ENCODE measurements around the gene CLIC6. TPM values are rescaled to one million over a fixed set of nuclear protein-coding genes. Genes with fewer than 3 reads are reported as not detected.

Gene CLIC6
- polyA plus RNA-seq, 1 donor (not counting 4 experiments of a cell fraction or from before 2014, with no cell fraction given), result not detected

- dilution Hi-C loops (cut with MboI; ENCODE audit: extremely low pct_ligation_motif_present, low sequenced_read_pairs), result no loop called here
- FAIRE-seq (no peak), DNase-seq (ENCODE audit: low read depth, low spot score) (no peak)
- Histone ChIP-seq H3K9me3 (ENCODE audit: control insufficient read depth, low read depth, low read length) (no peaks in the 10 kb centered on the region), H2AFZ (ENCODE audit: control insufficient read depth, low read length) (no peak overlapping the region), H3K9me1 (ENCODE audit: control insufficient read depth, extremely low read depth, insufficient read depth, low read length) (no peaks in the 10 kb centered on the region), H3K79me2 (ENCODE audit: control insufficient read depth, insufficient read depth, low read length) (no peaks in the 10 kb centered on the region), H3K36me3 (ENCODE audit: control insufficient read depth in 2 of 2, extremely low read depth in 1 of 2, insufficient read depth in 2 of 2, low read length in 2 of 2) (no peaks in the 10 kb centered on the region), H3K9ac (ENCODE audit: control insufficient read depth, extremely low read depth, insufficient read depth, low read length) (no peak overlapping the region), H4K20me1 (ENCODE audit: control insufficient read depth, extremely low read depth, insufficient read depth, low read length) (no peaks in the 10 kb centered on the region), H3K4me3 (ENCODE audit: control insufficient read depth in 2 of 3, extremely low read depth in 1 of 3, insufficient read depth in 2 of 3, low read depth in 1 of 3, low read length in 3 of 3) (no peak overlapping the region), H3K27me3 (ENCODE audit: control insufficient read depth, extremely low read depth, insufficient read depth, low read length) (peaks cover 59% of the 10 kb centered on the region), H3K4me2 (ENCODE audit: control insufficient read depth, extremely low read depth, insufficient read depth, low read depth, low read length) (no peak overlapping the region), H3K27ac (ENCODE audit: control insufficient read depth, insufficient read depth, low read length) (no peak overlapping the region), H3K4me1 (ENCODE audit: control insufficient read depth, extremely low read depth, insufficient read depth, low read length) (no peaks in the 10 kb centered on the region)
- TF ChIP-seq, protein P1, sequence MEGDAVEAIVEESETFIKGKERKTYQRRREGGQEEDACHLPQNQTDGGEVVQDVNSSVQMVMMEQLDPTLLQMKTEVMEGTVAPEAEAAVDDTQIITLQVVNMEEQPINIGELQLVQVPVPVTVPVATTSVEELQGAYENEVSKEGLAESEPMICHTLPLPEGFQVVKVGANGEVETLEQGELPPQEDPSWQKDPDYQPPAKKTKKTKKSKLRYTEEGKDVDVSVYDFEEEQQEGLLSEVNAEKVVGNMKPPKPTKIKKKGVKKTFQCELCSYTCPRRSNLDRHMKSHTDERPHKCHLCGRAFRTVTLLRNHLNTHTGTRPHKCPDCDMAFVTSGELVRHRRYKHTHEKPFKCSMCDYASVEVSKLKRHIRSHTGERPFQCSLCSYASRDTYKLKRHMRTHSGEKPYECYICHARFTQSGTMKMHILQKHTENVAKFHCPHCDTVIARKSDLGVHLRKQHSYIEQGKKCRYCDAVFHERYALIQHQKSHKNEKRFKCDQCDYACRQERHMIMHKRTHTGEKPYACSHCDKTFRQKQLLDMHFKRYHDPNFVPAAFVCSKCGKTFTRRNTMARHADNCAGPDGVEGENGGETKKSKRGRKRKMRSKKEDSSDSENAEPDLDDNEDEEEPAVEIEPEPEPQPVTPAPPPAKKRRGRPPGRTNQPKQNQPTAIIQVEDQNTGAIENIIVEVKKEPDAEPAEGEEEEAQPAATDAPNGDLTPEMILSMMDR (optimal IDR thresholded peaks at IDR 0.05 in 1 of 3, IDR thresholded peaks at IDR 0.05 in 1 of 3, conservative IDR thresholded peaks at IDR 0.05 in 1 of 3; ENCODE audit: extremely low read depth in 1 of 3, insufficient read depth in 2 of 3, low read length in 3 of 3), result no peak
- TF ChIP-seq EZH2 (IDR thresholded peaks at IDR 0.05; ENCODE audit: low read length), result no peak
Measured at GRCh38 chr21:34673006-34673405, 4.2 kb downstream of the CLIC6 start.

- dilution Hi-C loops (cut with MboI; ENCODE audit: extremely low pct_ligation_motif_present, low sequenced_read_pairs), result no loop called here
- FAIRE-seq (no peak), DNase-seq (ENCODE audit: low read depth, low spot score) (no peak)
- H3K9me3 ChIP-seq (ENCODE audit: control insufficient read depth, low read depth, low read length), result no peaks in the 10 kb centered on the region
- H3K9ac ChIP-seq (ENCODE audit: control insufficient read depth, extremely low read depth, insufficient read depth, low read length), result no peak overlapping the region
- no peak overlapping the region for H3K4me3 ChIP-seq (ENCODE audit: control insufficient read depth in 2 of 3, extremely low read depth in 1 of 3, insufficient read depth in 2 of 3, low read depth in 1 of 3, low read length in 3 of 3)
- H3K79me2 ChIP-seq (ENCODE audit: control insufficient read depth, insufficient read depth, low read length), result no peaks in the 10 kb centered on the region
- H3K4me2 ChIP-seq (ENCODE audit: control insufficient read depth, extremely low read depth, insufficient read depth, low read depth, low read length), result no peak overlapping the region
- no peaks in the 10 kb centered on the region for H3K36me3 ChIP-seq (ENCODE audit: control insufficient read depth in 2 of 2, extremely low read depth in 1 of 2, insufficient read depth in 2 of 2, low read length in 2 of 2)
- H3K4me1 ChIP-seq (ENCODE audit: control insufficient read depth, extremely low read depth, insufficient read depth, low read length), result no peaks in the 10 kb centered on the region
- no peaks in the 10 kb centered on the region for H3K9me1 ChIP-seq (ENCODE audit: control insufficient read depth, extremely low read depth, insufficient read depth, low read length)
- no peak overlapping the region for H2AFZ ChIP-seq (ENCODE audit: control insufficient read depth, low read length)
- H3K27ac ChIP-seq (ENCODE audit: control insufficient read depth, insufficient read depth, low read length), result no peak overlapping the region
- H3K27me3 ChIP-seq (ENCODE audit: control insufficient read depth, extremely low read depth, insufficient read depth, low read length), result peaks cover 44% of the 10 kb centered on the region
- TF ChIP-seq, protein P1 (optimal IDR thresholded peaks at IDR 0.05 in 1 of 3, IDR thresholded peaks at IDR 0.05 in 1 of 3, conservative IDR thresholded peaks at IDR 0.05 in 1 of 3; ENCODE audit: extremely low read depth in 1 of 3, insufficient read depth in 2 of 3, low read length in 3 of 3), result no peak
- no peak for TF ChIP-seq EZH2 (IDR thresholded peaks at IDR 0.05; ENCODE audit: low read length)
- H4K20me1 ChIP-seq (ENCODE audit: control insufficient read depth, extremely low read depth, insufficient read depth, low read length), result no peaks in the 10 kb centered on the region
Measured at GRCh38 chr21:34674468-34674867, 5.7 kb downstream of the CLIC6 start.

Measured in keratinocyte (primary cell).